A673 (cell line): Measurements from ENCODE around the gene NRAS.

ENCODE experiments used
- EZH2 ChIP-seq: fragments of 200-600 bp; sonication (generic); IDR thresholded peaks from 2 replicates; pipeline ENCODE4 v1.6.1; 2017; ENCODE audit warnings: borderline replicate concordance, low read depth, mild to moderate bottlenecking, mixed read lengths, antibody characterized with exemption, low read length; ENCODE audit not compliant: poor library complexity, severe bottlenecking
- TF ChIP-seq, protein P1 (sequence below): fragments of 300-800, 200-600 bp; sonication (generic); conservative IDR thresholded peaks from 2 replicates; pipeline ENCODE4 v1.5.1; 2017; ENCODE audit warnings: low read depth, mild to moderate bottlenecking, antibody characterized with exemption, low read length, moderate library complexity, mixed read lengths

DNA sequence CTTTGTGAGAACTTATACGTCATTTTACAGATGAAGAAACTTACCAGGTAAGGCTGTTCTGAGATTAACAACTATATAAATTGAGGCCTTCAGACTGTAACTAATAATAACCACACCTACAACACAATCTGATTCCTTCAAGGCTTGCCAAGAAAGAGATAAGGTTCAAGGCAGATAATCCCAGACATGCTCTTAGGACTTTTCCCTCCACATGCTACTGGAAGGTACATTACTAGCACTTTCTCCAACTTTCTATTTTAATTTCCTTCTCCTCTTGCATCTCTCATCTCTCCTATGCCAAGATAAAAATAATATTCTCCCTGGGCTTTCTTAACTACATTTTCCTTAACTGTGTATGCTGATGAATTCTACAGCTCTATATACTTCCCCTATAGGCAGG lies 18.9 kb upstream of the NRAS start:
- TF ChIP-seq, protein P1, sequence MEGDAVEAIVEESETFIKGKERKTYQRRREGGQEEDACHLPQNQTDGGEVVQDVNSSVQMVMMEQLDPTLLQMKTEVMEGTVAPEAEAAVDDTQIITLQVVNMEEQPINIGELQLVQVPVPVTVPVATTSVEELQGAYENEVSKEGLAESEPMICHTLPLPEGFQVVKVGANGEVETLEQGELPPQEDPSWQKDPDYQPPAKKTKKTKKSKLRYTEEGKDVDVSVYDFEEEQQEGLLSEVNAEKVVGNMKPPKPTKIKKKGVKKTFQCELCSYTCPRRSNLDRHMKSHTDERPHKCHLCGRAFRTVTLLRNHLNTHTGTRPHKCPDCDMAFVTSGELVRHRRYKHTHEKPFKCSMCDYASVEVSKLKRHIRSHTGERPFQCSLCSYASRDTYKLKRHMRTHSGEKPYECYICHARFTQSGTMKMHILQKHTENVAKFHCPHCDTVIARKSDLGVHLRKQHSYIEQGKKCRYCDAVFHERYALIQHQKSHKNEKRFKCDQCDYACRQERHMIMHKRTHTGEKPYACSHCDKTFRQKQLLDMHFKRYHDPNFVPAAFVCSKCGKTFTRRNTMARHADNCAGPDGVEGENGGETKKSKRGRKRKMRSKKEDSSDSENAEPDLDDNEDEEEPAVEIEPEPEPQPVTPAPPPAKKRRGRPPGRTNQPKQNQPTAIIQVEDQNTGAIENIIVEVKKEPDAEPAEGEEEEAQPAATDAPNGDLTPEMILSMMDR = no peak
- TF ChIP-seq EZH2 = no peak
